Muscle of leg (tissue), 11 donors: ENCODE results near the gene TMEM191C. TPM values are rescaled to one million over a fixed set of nuclear protein-coding genes. Genes with fewer than 3 reads are reported as not detected.
"Not testable (repeated sequence)": the region's sequence is repeated elsewhere in the genome, so short reads cannot be mapped to it uniquely, and the experiment has no call there.

ENCODE experiments used
- DNase-seq: peaks from one replicate; pipeline ENCODE4 v3.0.0; 2013
- H3K27ac ChIP-seq: one replicate; pipeline ENCODE4 v1.5.1; 2013; ENCODE audit warnings: mild to moderate bottlenecking, low read length, control low read depth
- H3K27me3 ChIP-seq: one replicate; pipeline ENCODE4 v1.6.1; 2013; ENCODE audit warnings: low read length; ENCODE audit not compliant: control insufficient read depth, insufficient read depth
- H3K36me3 ChIP-seq: one replicate; pipeline ENCODE4 v1.6.1; 2013; ENCODE audit warnings: low read length; ENCODE audit not compliant: control insufficient read depth, insufficient read depth
- H3K4me1 ChIP-seq: one replicate; pipeline ENCODE4 v1.6.1; 2013; ENCODE audit warnings: low read length; ENCODE audit not compliant: control insufficient read depth, insufficient read depth
- H3K4me3 ChIP-seq: one replicate; pipeline ENCODE4 v1.5.1; 2013; ENCODE audit warnings: low read length, control low read depth
- H3K9me3 ChIP-seq: replicated peaks from 2 replicates; pipeline ENCODE4 v1.6.1; 2013; ENCODE audit warnings: low read depth, low read length; ENCODE audit not compliant: control insufficient read depth
- WGBS: methylation state at CpG from one replicate; pipeline ENCODE4 v1.1.5; 2013; ENCODE audit warnings: missing lambda C conversion rate; ENCODE audit not compliant: insufficient coverage; 5-methylcytosine and 5-hydroxymethylcytosine counted together
- polyA plus RNA-seq, 8 donors: library from polyadenylated mRNA; unstranded; fragments of 120-200 nt; gene quantifications; one replicate each; pipeline versions ENCODE4 v1.2.1 to v1.2.3, GENCODE V29; 2013; ENCODE audit warnings: inconsistent platforms in 1 of 8, low replicate concordance in 1 of 8; ENCODE audit not compliant: insufficient read length in 8 of 8, insufficient read depth in 1 of 8
- total RNA-seq: library from RNA; stranded (reverse); fragments of 120-200 nt; gene quantifications from one replicate; pipeline ENCODE4 v1.2.4, GENCODE V29; 2013

TMEM191C gene
- total and polyA plus RNA-seq, 9 donors: 0.39 to 1.5 (median 0.83) TPM

DNA sequence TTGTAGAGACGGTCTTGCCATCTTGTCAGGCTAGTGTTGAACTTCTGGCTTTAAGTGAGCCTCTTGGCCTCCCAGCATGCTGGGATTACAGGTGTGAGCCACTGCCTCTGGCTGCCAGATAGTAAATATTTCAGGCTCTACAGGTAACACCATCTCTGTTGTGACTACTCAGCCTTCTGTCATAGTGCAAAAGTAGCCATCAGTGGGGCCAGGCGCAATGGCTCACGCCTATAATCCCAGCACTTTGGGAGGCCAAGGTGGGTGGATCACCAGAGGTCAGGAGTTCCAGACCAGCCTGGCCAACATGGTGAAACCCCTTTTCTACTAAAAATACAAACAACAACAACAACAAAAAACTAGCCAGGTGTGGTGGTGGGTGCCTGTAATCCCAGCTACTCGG lies 14.5 kb upstream of the TMEM191C start:
- H3K36me3 ChIP-seq: peaks cover 17% of the 10 kb centered on the region
- not testable (repeated sequence) for H3K4me1 ChIP-seq

DNA sequence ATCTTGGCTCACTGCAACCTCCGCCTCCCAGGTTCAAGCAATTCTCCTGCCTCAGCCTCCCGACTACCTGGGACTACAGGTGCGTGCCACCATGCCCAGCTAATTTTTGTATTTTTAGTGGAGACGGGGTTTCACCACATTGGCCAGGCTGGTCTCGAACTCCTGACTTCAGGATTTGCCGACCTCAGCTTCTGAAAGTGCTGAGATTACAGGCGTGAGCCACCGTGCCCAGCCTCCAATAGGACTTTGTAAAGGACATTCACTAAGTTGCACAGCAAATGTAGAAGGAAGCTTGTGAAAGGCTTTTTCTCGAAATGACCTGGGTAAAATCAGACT lies 12.2 kb upstream of the TMEM191C start:
- not testable (repeated sequence) for DNase-seq, H3K4me3 ChIP-seq, H3K4me1 ChIP-seq, H3K27me3 ChIP-seq, H3K36me3 ChIP-seq, H3K9me3 ChIP-seq, H3K27ac ChIP-seq
- 94% methylated on average over 9 of the region's 9 CpGs for WGBS

More for the DNA sequence above, 14.5 kb upstream of the TMEM191C start:
- H3K9me3 ChIP-seq, DNase-seq, H3K27me3 ChIP-seq, H3K4me3 ChIP-seq, H3K27ac ChIP-seq: not testable (repeated sequence)
- WGBS: 94% methylated on average over 3 of the region's 4 CpGs

DNA sequence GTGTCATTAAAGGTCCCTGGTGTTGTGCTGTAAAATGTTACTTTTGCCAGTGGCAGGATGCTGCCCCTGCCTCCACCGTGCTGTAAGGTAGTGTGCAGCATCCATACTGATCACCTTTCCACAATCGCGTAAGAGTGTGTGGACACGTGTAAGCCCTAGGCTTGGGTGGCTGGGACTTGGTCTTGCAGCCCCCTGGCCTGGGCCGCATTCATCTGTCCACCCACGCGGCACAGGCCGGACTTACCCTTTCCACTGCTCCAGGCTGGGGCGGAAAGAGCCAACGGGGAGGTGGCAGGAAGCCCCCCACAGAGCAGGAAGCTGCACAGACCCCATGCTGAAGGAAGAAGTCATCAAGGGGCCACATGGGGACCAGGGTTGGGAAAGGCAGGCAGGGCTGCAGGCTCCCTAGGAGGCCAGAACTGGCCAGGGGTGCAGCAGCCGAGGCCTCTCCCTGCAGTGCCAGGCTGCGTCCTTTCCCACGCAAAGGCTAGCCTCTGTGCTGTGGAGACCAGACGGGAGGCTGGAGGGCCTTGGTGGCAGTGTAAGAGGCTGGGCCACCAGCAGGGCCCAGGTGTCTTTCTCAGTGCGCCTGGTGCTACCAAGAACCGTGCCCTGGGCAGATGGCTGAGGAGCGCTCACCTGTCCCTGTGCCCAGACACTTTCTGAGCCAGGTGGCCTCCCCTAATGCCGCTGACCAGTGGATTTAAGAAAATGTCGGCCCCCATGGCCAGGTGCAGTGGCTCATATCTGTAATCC lies 11.7 kb upstream of the TMEM191C start:
- Histone ChIP-seq H3K27ac (no peak overlapping the region), H3K27me3 (no peaks in the 10 kb centered on the region), H3K4me1 (no peaks in the 10 kb centered on the region), H3K9me3 (no peaks in the 10 kb centered on the region), H3K36me3 (peaks cover 3% of the 10 kb centered on the region), H3K4me3 (no peak overlapping the region)
- no peak for DNase-seq
- 82% methylated on average over 16 of the region's 19 CpGs for WGBS

DNA sequence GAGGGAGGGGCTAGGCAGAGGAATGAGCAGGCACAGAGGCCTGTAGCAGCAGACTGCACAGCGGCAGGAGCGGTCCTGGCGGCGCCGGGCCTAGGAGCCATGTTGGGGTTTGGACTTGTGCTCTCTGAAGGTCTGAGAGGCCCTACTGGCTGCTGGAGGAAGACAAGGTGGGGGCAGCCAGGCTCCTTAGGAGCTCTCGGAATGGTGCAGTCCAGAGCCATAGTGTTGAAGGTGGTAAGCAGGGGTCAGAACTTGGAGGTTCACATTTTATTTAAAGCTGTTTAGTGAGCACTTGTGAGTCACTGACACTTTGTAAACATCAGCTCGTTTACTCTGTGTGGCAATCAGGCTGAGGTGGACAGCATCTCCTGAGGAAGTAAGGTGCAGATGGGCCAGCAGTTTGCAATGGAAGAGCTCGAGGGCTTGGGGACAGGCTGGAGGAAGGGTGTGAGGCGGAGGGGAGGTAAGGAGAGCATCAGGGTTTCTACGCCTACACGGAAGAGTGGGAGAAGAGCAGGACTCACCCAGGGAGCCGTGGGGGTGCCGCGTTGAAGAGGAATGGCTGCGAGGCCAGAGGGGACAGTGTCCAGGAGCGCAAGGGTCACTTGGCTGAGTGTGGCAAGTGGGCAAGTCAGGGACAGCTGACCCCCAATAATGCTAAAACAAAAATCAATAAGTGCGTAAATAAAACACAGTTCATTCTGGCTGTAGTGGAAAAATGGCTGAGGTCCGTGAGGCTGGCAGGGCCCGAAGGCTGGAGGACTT lies 10.0 kb upstream of the TMEM191C start:
- 84% methylated on average over 14 of the region's 19 CpGs for WGBS
- Histone ChIP-seq H3K27ac (no peak overlapping the region), H3K4me1 (no peaks in the 10 kb centered on the region), H3K9me3 (no peaks in the 10 kb centered on the region), H3K27me3 (no peaks in the 10 kb centered on the region), H3K36me3 (peaks cover 3% of the 10 kb centered on the region), H3K4me3 (no peak overlapping the region)
- no peak for DNase-seq

DNA sequence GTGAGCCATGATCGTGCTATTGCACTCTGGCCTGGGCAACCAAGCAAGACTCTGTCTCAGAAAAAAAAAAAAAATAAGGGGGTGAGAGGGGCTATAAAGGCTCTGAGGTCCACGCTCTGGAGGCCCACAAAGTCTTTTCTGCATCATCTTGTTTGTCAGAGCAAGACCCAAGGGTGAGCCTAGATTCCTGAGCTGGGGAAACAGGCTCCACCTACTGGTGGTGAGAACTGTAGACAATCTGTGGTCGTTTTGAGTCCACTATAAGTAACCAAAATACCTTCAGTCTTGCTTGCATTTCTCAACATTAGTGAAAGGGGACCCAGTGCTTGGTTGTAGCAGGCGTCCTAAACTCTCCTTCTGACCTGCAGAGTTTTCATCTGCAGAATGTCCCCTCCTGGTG lies 4.5 kb upstream of the TMEM191C start:
- H3K9me3 ChIP-seq, H3K4me3 ChIP-seq, H3K36me3 ChIP-seq, H3K4me1 ChIP-seq, H3K27ac ChIP-seq, DNase-seq, H3K27me3 ChIP-seq: not testable (repeated sequence)
- no CpG with 5 or more reads among the region's 4 CpGs for WGBS

DNA sequence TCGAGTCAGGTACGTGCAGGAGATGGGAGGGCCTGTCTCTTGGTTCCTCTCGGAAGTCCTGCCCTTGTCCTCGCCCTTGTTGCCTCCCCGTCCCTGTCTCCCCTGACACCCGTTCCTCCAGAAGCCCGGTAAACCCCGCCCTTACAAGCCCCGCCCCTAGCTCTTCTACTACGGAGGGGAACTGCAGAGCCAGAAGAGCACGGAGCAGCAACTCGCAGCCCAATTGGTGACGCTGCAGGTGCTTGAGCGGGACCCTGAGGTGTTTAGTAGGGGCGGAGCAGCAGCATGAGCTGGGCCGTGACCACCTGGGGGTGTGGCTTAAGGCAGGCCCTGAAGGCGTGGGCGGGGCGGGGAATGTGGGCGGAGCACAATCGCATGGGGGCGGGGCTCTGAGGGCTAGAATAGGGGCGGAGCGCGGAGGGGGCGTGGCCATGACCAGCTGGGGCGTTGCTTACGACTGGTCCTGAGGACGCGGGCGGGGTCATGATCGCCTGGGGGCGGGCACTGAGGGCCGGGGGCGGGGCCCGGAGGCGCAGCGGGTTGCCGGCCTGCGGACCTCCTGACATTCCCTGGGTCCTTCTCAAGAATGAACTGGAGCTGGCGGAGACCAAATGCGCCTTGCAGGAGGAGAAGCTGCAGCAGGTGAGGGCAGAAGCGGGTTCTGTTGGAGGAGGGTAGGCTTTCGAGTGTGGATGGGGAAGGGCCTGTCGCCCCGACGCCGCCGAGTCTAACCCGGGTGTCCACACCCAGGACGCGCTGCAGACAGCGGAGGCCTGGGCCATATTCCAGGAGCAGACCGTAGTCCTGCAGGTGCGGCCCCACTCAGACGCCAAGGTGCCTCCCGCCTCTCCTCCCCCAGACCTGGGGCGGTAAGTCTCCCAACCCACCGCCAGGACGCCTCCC lies 1.3 kb downstream of the TMEM191C start:
- H3K27me3 ChIP-seq, H3K36me3 ChIP-seq, H3K9me3 ChIP-seq, H3K4me1 ChIP-seq, H3K27ac ChIP-seq: not testable (repeated sequence)
- no CpG with 5 or more reads among the region's 60 CpGs for WGBS
- H3K4me3 ChIP-seq: peak overlapping the region; percentile 26
- DNase-seq: peak; percentile 60

DNA sequence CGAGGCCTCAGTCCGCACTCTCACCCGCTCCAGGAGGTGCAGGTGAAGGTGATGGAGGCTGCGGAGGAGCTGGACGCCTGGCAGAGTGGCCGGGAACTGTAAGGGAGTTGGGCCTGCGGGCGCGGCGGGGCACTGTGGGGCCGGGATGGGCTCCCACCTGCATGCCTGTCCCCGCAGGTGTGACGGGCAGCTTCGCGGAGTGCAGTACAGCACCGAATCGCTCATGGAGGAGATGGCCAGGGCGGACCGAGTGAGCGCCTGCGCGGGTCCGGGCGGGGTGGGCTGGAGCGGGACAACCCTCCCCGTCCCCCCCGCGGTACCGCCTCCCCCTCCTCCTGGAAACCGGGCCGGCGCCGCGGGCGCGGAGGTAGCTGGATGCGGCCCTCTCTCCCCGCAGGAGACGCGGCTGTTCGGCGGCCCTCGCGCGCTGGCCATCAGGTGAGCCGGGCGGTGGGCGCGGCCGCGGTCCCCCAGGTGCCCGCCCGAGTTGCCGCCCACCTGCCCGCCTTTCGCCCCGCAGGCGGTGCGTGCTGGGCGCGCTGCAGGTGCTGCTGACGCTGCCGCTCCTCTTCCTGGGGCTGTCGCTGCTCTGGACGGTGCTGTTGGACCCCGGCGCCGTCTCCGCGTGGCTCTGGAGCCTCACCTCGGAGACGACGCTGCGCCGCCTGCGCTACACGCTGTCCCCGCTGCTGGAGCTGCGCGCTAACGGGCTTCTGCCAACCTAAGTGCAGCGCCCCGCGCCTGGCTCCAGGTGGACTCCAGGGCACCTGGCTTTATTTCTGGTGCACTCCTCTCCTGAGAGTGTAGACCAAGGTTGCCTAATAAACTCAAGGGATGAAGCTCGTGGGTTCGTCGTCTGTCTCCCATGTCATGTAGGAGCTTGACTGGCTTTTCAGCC lies 2.2 kb downstream of the TMEM191C start:
- H3K4me1 ChIP-seq, DNase-seq, H3K36me3 ChIP-seq, H3K9me3 ChIP-seq, H3K4me3 ChIP-seq, H3K27ac ChIP-seq, H3K27me3 ChIP-seq: not testable (repeated sequence)
- WGBS: 10% methylated on average over 9 of the region's 87 CpGs

DNA sequence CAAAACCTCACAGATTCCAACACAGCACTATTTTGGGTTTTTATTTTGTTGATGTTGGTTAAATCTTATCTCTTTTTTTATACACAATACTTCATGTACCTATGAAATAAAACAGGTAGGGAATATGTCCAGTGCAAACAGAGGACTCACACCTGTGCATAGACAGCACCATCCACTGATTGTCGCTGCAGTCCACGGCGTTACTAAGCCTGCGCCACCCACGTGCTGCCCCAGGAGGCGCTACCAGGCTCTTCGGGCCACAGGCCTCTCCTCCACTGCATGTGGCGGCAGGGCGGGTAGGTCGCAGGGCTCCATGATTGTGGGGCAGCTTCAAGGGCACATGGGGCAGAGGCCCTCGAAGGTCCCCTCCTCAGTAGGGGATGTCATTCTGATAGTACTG lies 5.8 kb downstream of the TMEM191C start:
- not testable (repeated sequence) for H3K27me3 ChIP-seq, H3K27ac ChIP-seq, H3K9me3 ChIP-seq, DNase-seq, H3K4me1 ChIP-seq, H3K36me3 ChIP-seq, H3K4me3 ChIP-seq
- WGBS: no CpG with 5 or more reads among the region's 11 CpGs

DNA sequence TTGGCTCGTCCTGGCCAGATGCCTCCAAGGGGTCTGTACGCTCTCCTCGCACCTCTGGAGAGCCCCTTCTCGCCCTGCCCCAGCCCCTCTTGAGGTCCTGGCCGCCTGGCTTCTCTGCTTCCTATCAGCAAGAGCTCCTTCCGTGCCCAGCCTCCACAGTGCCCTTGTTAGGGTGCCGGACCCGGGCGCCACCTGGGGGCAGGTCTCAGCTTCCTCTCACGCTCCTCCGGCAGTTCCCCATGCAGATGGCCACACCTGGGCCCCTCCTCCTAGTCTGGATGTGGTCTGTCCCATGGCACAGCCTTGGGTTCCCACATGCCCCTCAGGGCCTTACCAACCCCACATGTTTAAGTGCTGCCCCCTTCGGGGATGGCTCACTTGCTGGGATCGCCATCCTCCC lies 6.5 kb downstream of the TMEM191C start:
- no CpG with 5 or more reads among the region's 13 CpGs for WGBS

More for the DNA sequence above, 6.5 kb downstream of the TMEM191C start:
- not testable (repeated sequence) for H3K9me3 ChIP-seq, H3K27ac ChIP-seq, DNase-seq, H3K4me3 ChIP-seq, H3K36me3 ChIP-seq, H3K27me3 ChIP-seq, H3K4me1 ChIP-seq
